HG02623 (cell line): ENCODE results near the gene MLF1.
A peak's percentile ranks its signal among the peaks of the same experiment; 100 is the strongest.
"Not testable (repeated sequence)": the region's sequence is repeated elsewhere in the genome, so short reads cannot be mapped to it uniquely, and the experiment has no call there.

Experiments used
- ATAC-seq: cut with Tn5 transposase; IDR thresholded peaks from one replicate; pipeline ENCODE4 v1.9.1; 2021; ENCODE audit warnings: moderate library complexity; ENCODE audit not compliant: unreplicated experiment

The MLF1 gene

GRCh38 chr3:158570999-158571702 lies at the start of gene MLF1:
MLF1 (plus strand) TSS chr3:158571194; CDS start chr3:158571301, 107 bp downstream.
- peak; percentile 100 for ATAC-seq

GRCh38 chr3:158522221-158523136 lies 48.5 kb upstream of the MLF1 start:
- no peak for ATAC-seq

DNA sequence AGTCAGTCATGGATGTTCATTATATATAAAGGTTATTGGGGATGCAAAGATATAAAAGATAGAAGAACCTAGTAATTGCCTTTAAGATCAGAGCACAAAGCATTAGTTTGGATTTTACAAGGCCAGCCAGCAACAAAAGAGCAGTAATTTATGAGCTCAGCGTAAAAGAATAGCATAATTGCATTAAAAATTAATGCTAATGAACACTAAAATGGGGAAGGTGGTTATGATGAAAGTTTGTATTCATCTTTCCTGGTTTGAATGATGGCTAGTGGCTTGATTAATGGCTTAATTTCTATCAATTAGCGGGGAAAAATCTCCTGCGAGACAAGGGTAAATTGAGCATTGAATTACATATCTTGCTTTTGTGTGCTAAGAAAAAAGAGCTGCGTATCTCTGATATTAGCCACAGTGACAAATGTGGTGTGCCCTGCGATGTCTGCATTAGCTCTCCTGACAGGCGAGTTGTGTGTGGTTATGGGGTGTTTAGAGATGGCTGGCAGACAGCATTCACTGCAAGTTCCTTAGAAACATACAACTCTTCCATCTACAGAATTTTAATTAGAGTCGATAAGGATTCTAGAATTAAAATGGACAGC lies 42.8 kb upstream of the MLF1 start:
- no peak for ATAC-seq

DNA sequence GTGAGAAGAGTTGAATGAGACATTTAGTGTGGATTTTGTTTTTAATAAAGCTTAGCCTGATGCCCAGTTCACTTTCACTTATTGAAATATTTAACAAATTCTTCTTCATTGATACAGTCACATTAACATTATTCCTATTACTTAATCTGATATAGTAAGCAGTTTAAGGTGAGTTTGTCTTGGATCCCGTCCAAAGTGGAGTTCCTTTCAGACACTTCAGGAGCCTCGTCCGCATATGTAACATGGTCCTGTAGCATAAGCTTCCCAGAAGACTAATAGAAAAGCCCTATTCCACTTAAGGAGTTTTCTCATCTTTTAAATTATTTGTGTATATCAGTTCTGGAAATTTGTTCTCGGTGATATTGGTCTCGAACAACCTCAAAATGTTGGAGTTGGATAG lies 39.7 kb upstream of the MLF1 start:
- ATAC-seq: no peak

GRCh38 chr3:158532099-158532734 lies 38.8 kb upstream of the MLF1 start:
- ATAC-seq: peak; percentile 64

DNA sequence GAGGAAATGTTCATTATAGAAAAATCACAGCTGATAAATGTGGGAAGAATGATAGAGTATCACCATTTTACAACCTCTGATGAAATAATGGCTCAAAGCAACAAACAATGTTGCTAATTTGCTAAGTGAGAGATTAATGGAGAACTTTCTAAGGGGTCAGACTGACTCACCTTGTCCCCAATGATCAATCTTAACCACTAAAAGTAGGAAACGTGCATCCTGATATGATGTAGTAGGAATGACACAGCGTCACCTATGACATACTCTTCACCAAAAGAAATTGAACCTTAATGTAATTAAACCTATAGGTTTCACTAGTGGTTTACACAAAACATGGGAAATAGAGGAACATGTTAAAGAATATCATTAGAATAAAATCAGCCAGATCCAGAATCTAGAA lies 35.1 kb upstream of the MLF1 start:
- no peak for ATAC-seq

GRCh38 chr3:158539414-158540014 lies 31.5 kb upstream of the MLF1 start:
- ATAC-seq: no peak

- no peak for ATAC-seq
These were observed 30.9 kb upstream of the MLF1 start for GRCh38 chr3:158540066-158540465.

GRCh38 chr3:158548691-158549090 lies 22.3 kb upstream of the MLF1 start:
- ATAC-seq: no peak

DNA sequence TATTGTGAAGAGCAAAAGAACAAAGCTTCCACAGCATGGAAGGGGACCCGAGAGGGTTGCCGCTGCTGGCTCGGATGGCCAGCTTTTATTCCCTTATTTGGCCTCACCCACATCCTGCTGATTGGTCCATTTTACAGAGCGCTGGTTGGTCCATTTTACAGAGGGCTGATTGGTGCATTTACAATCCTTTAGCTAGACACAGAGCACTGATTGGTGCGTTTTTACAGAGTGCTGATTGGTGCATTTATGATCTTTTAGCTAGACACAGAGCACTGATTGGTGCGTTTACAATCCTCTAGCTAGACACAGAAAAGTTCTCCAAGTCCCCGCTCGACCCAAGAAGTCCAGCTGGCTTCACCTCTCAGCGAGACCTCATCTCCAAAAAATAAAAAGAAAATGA lies 21.1 kb upstream of the MLF1 start:
- ATAC-seq: not testable (repeated sequence)

DNA sequence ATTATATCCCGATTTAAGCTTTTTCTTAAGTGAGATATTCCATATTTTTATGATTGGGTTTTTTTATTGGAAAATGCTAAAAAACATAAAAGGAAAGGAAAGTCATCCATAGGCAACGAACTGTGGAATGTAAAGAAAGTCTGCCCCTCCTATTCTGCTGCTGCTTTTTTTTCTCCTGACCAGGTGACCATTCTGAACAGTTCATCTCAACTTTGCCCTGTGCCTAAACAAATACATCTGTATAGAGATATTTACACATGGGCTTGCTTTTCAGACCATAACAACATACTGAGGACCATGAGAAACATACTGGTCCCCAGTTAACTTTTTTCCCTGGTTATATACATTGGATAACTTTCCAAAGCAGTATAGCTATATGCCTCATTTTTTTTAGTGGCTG lies 18.9 kb upstream of the MLF1 start:
- ATAC-seq: no peak

- no peak for ATAC-seq
These were observed 11.5 kb upstream of the MLF1 start for GRCh38 chr3:158559504-158559903.

DNA sequence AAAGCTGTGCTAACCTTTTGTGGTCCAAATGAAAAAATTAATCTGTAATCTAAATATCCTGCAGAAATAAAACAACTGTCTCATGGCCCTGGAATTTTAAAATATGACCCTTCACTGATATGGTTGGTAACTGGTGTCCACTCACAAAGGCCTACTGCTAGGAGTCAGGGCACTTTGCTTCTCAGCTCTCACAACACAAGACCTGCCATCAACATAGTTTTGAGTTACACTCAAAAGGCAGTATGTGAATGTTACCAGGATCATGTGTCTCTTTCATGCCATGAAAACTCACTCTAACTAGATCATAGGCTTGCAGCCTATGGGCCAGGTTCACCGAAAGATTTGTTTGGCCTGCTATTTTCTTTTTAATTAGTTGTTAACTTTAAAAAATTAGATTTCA lies 10.0 kb upstream of the MLF1 start:
- no peak for ATAC-seq

GRCh38 chr3:158562674-158563073 lies 8.3 kb upstream of the MLF1 start:
- no peak for ATAC-seq

GRCh38 chr3:158563076-158563475 lies 7.9 kb upstream of the MLF1 start:
- ATAC-seq: no peak

DNA sequence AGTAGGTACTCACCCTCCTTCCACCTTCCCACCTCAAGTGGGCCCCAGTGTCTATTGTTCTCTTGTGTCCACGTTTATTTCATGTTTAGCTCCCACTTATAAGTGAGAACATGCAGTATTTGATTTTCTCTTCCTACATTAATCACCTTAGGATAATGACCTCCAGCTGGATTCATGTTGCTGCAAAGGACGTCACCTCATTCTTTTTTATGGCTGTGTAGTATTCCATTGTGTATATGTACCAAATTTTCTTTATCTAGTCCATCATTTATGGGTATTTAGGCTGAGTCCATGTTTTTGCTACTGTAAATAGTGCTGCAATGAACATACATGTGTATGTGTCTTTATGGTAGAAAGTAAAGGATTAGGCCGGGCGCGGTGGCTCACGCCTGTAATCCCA lies 5.9 kb upstream of the MLF1 start:
- no peak for ATAC-seq

DNA sequence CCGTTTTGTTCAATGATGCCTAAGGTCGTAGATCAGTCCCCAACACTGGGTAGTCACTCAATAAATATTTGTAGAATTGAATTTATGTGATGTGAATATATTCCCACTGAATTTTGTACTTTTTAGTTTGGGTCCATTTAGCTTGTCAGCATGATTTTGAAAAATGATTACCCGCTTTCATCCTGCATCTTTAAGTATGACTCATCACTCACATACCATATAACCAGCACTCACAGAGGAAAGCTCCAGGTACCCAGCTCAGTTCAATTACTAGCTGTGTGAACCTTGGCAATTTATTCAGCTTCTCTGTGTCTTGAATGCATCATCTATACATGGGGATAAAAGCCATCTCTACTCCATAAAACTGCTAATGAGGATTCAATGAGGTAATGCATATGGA lies 2.2 kb upstream of the MLF1 start:
- no peak for ATAC-seq

DNA sequence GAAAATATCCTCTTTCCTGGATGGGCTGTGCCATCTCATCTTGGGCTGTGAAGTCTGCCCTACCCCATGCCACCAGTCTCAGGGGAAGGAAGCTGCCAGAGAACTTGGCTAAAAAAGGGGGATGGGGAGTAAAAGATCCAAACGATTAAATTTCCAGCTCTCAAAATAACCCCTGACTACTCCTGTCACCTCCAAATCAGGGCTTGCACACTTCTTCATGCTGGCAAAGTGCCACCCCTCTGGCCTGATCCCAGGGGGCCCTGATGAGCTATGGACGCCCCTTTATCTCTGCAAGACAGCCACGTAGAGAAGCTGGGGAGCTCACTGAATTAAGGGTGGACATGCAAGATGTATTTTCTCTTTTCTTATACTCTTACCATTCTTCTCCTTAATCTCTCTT lies 1.2 kb upstream of the MLF1 start:
- no peak for ATAC-seq

GRCh38 chr3:158571969-158572765 lies 1.2 kb downstream of the MLF1 start:
- ATAC-seq: no peak

DNA sequence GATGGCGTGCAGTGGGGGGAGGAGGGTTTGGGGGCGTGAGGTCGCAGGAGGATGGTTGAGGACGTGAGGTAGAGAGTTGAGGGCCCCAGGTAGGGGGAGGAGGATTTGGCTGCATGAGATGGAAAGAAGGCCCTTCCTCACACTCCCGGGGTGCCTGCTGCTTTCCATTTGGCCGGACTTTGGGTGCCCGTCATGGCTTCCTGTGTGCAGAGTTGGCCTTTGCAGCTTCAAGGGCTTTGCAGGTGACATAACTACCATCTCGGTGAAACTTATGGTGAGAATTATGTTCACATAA lies 1.7 kb downstream of the MLF1 start:
- ATAC-seq: no peak
